Activated CD4-positive, alpha-beta T cell treated with anti-CD3 and anti-CD28 coated beads for 36 hours (primary cell): ENCODE measurements around the gene ELMO1. TPM values are rescaled to one million over a fixed set of nuclear protein-coding genes. Genes with fewer than 3 reads are reported as not detected.
"Not testable (repeated sequence)": the region's sequence is repeated elsewhere in the genome, so short reads cannot be mapped to it uniquely, and the experiment has no call there.

Source experiments
- ATAC-seq: fragments of 200-7000 bp; cut with Tn5 transposase; one replicate; pipeline ENCODE4 v1.10.0; 2021; ENCODE audit warnings: mild to moderate bottlenecking, moderate library complexity
- CTCF ChIA-PET: fragments of 350-600 bp; sonication (Branson Sonifier 250); formaldehyde crosslinking; loops from one replicate; lab custom pipeline; 2021; ENCODE audit warnings: antibody characterized with exemption; lab: Charles Lee
- POLR2A ChIA-PET: fragments of 350-600 bp; sonication (Branson Sonifier 250); formaldehyde crosslinking; loops from one replicate; lab custom pipeline; 2021; ENCODE audit warnings: antibody characterized with exemption, inconsistent platforms; lab: Charles Lee
- DNase-seq: peaks from one replicate; pipeline ENCODE4 v3.0.0-alpha.2; 2020
- H3K27ac Mint-ChIP-seq: one replicate; pipeline ENCODE4 v1.8.0; 2021; ENCODE audit warnings: mixed read lengths
- H3K27me3 Mint-ChIP-seq: one replicate; pipeline ENCODE4 v1.8.0; 2021; ENCODE audit warnings: mixed read lengths
- H3K36me3 Mint-ChIP-seq: one replicate; pipeline ENCODE4 v1.8.0; 2021; ENCODE audit warnings: low read depth, mixed read lengths
- H3K4me1 Mint-ChIP-seq: one replicate; pipeline ENCODE4 v1.8.0; 2021; ENCODE audit warnings: mixed read lengths
- H3K4me3 Mint-ChIP-seq: one replicate; pipeline ENCODE4 v1.8.0; 2021; ENCODE audit warnings: mild to moderate bottlenecking, moderate library complexity, mixed read lengths
- H3K9me3 Mint-ChIP-seq: one replicate; pipeline ENCODE4 v1.8.0; 2021; ENCODE audit warnings: low read depth, mixed read lengths
- intact Hi-C, 2 experiments: fragments of 100-400 bp; cut with DNase I in 1 of 2; cut with micrococcal nuclease in 1 of 2; formaldehyde crosslinking; loops; one replicate each; pipeline versions ENCODE4 v1.14.2 to v1.15.1; 2022 to 2024; cut with DNase I, micrococcal nuclease
- total RNA-seq, 2 experiments: library from RNA; stranded (reverse); gene quantifications; one replicate each; pipeline ENCODE4 v1.2.3, GENCODE V29; 2021

Gene ELMO1
- total RNA-seq, 2 experiments from 2014 or later, result 96.2 to 173 TPM

DNA sequence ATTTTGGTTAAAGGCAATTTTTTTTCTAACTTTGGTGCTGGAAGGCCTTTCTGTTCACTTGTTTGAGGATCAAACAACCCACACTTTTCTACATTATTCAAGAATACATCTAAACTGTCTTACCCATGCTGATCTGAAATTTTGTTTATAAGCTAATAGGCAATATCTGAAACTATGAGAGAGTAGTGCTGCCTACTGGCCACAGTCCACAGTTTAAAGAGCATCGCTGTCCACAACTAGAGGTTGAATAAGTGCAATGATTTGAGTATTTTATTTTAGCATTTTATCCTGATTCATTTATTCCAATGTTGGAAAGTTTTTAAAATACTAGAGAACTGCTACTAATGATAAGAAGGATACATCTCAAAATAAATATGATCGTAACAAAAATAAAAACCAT is 306.9 kb downstream of the ELMO1 start:
- Mint-ChIP-seq H3K36me3 (peaks cover 58% of the 10 kb centered on the region), H3K9me3 (peaks cover 24% of the 10 kb centered on the region), H3K4me3 (no peak overlapping the region), H3K27ac (no peak overlapping the region), H3K4me1 (peaks cover 3% of the 10 kb centered on the region), H3K27me3 (no peaks in the 10 kb centered on the region)
- intact Hi-C loops, result no loop called here
- no peak for ATAC-seq
- DNase-seq, result no peak
- ChIA-PET CTCF (interaction anchor here (1.0 kb wide), 1 partner anchor 464 kb away, joined by 3 read pairs; no protein-coding TSS in a partner anchor), POLR2A (no interaction called here)

DNA sequence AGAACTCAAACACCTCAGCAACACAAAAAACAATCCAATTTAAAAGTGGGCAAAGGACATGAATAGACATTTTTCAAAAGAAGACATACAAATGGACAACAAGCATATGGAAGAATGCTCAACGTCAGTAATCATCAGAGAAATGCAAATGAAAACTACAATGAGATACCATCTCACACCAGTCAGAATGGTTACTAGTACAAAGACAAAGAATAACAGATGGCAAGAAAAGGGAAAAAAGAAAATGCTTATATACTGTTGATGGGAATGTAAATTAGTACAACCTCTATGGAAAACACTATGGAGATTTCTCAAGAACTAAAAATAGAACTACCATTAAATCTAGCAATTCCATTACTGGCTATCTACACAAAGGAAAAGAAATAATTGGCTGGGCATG is 314.8 kb downstream of the ELMO1 start:
- ATAC-seq, intact Hi-C loops, H3K27me3 Mint-ChIP-seq, CTCF ChIA-PET, H3K27ac Mint-ChIP-seq, H3K9me3 Mint-ChIP-seq, H3K4me1 Mint-ChIP-seq, POLR2A ChIA-PET, DNase-seq, H3K4me3 Mint-ChIP-seq: not testable (repeated sequence)
- H3K36me3 Mint-ChIP-seq, result peaks cover 72% of the 10 kb centered on the region

DNA sequence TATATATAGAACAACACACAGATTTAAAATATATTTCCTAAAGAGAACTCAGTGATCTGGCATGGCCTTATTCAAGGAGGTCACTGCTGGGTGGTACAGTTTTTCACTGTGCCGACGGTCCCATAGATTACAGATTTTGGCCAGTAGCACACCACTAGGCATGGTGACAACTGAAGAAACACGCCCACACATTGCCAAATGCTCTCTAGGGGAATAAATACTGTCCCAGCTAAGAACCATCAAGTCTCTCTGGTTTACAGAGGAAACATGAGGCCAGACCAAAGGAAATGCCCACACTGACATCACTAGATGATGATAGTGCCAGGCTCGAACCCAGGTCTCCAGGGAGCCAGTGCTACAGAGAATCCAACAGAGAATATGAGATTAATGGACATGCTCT is 316.8 kb downstream of the ELMO1 start:
- Mint-ChIP-seq H3K27me3 (no peaks in the 10 kb centered on the region), H3K36me3 (peaks cover 74% of the 10 kb centered on the region), H3K4me3 (no peak overlapping the region), H3K27ac (no peak overlapping the region), H3K4me1 (peaks cover 2% of the 10 kb centered on the region), H3K9me3 (peaks cover 2% of the 10 kb centered on the region)
- ATAC-seq (no peak), DNase-seq (no peak)
- CTCF ChIA-PET, result no interaction called here
- POLR2A ChIA-PET, result no interaction called here
- intact Hi-C loops, result no loop called here

DNA sequence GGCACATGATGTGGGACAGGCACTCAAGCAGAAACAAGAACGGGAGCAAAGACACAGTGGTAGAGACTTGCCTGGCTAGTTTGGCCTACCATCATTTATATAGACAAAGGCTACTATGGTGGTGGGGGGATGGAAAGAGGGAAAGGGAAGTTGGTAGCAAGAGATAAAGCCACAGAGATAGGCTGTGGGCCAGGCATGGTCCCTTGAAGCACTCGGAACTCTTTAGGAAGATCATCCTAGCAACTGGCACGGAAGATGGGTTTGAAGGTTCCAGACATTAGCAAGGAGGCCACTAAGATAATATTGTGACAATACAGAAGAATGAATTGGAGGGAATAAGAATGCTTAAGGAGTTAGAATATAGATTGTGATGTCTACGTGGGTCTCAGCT is 319.6 kb downstream of the ELMO1 start:
- no peaks in the 10 kb centered on the region for H3K27me3 Mint-ChIP-seq
- H3K36me3 Mint-ChIP-seq, result peaks cover 78% of the 10 kb centered on the region
- H3K9me3 Mint-ChIP-seq, result peaks cover 2% of the 10 kb centered on the region
- CTCF ChIA-PET, result no interaction called here
- no peak for ATAC-seq
- peaks cover 2% of the 10 kb centered on the region for H3K4me1 Mint-ChIP-seq
- H3K27ac Mint-ChIP-seq, result no peak overlapping the region
- POLR2A ChIA-PET, result no interaction called here
- intact Hi-C loops, result no loop called here
- DNase-seq, result no peak
- H3K4me3 Mint-ChIP-seq, result no peak overlapping the region

DNA sequence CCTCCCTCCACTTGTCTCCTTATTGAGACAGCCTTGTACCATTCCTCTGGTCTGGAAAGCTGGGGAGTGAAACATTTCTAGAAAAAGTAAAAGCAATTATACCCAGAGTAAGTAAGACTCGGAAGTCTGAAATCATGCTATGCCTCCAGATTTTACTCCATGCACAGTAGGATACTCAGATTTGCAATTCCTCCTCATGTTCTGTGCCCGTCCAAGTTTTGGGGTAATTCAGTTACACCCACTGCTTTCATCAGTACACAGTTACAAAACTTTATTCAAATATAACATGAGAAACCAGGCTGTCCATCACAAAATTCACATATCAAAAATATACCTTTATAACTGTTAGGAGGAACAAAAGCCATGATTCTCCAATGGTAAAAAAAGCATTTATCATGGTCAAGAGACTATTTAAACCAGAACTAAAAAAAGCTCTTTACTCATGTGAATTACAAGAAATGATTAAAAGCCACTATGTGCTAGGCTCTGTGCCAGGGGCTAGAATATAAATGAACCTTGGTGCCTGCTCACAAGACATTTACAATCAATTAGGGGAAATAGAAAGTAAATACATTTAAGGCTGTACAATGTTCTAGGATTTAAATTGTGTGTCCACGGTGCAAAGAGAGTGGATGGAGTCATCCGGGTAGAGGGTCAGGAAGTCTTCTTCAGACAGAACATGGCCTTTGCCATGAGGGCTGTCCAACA is 320.2 kb downstream of the ELMO1 start:
- ATAC-seq (no peak), DNase-seq (no peak)
- intact Hi-C loops, result no loop called here
- Mint-ChIP-seq H3K4me1 (peaks cover 6% of the 10 kb centered on the region), H3K36me3 (peaks cover 76% of the 10 kb centered on the region), H3K27ac (no peak overlapping the region), H3K4me3 (no peak overlapping the region), H3K9me3 (peaks cover 2% of the 10 kb centered on the region), H3K27me3 (no peaks in the 10 kb centered on the region)
- ChIA-PET CTCF (no interaction called here), POLR2A (no interaction called here)

DNA sequence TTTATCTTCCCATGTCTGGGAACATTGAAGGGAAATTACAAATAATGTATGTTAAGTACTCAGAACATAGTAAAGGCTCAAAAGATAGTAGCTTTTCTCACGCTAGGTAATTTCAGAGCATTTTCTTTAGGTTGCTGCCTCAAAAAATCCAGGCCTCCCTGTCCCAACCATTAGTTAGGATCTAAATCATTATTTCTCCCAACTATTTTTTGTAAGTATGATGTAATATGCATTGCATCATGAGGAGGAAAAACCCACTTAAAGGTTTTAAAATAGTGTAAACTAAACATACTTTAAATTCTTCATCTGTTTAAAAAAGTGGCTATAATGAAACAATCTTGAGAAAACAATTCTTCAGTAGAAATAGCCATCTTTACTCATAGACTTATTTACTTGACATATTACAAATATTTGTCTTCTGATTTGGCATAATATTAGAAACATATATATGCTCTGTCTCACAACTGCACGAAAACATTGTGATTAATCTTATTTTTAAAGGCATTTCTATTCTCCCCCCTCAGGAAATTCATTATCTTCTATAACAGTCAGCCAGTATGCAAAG is 329.3 kb downstream of the ELMO1 start:
- Mint-ChIP-seq H3K4me3 (no peak overlapping the region), H3K27ac (no peak overlapping the region), H3K27me3 (no peaks in the 10 kb centered on the region), H3K36me3 (peaks cover 38% of the 10 kb centered on the region), H3K4me1 (peaks cover 67% of the 10 kb centered on the region), H3K9me3 (peaks cover 3% of the 10 kb centered on the region)
- ChIA-PET CTCF (no interaction called here), POLR2A (no interaction called here)
- intact Hi-C loops, result no loop called here
- DNase-seq (no peak), ATAC-seq (no peak)

DNA sequence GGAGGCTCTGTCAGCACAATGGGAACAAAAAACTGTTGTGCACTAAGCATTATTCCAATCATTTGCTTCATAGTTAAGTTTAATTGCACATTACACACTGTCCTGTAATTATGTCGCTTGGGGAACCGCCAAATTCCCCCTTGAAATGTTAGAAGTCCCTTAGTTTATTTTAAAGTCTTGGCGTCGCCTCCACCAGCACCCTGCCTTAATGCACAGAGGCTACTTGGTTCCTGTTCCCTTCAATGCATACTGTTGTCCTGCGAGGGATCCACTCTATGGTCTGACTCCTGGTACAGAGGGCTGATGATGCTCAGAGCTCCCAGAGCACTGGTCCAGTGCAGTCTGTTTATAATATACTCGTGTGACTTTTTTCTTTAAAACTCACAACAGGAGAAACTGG is 330.7 kb downstream of the ELMO1 start:
- ChIA-PET CTCF (interaction anchor here (0.6 to 1.2 kb wide), 2 partner anchors 157 to 629 kb away, joined by 3 to 4 read pairs; no protein-coding TSS in a partner anchor), POLR2A (no interaction called here)
- no peak overlapping the region for H3K4me3 Mint-ChIP-seq
- peaks cover 71% of the 10 kb centered on the region for H3K4me1 Mint-ChIP-seq
- H3K36me3 Mint-ChIP-seq, result peaks cover 35% of the 10 kb centered on the region
- H3K27ac Mint-ChIP-seq, result no peak overlapping the region
- intact Hi-C loops, result no loop called here
- no peaks in the 10 kb centered on the region for H3K27me3 Mint-ChIP-seq
- DNase-seq (no peak), ATAC-seq (no peak)
- H3K9me3 Mint-ChIP-seq, result peaks cover 3% of the 10 kb centered on the region

DNA sequence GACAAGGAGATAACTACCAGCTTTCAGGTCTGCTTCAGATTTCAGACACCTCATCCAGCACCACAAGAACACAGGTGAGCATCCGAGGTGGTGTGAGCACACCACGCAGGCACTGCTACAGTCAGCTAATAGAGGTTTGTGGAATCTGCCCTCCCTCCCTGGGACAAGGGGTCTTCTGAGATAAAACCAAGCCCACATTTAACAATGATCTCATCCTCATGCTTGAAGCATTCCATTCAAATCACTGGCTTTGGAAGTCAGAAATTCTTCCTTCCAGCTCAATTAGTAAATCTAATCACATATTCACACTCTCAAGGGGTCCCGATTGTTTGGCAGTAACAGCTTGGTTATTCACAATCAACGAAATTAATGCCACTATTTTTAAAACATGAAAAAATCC is 331.4 kb downstream of the ELMO1 start:
- Mint-ChIP-seq H3K36me3 (peaks cover 32% of the 10 kb centered on the region), H3K4me1 (peaks cover 65% of the 10 kb centered on the region), H3K27ac (no peak overlapping the region), H3K9me3 (peaks cover 3% of the 10 kb centered on the region), H3K4me3 (no peak overlapping the region), H3K27me3 (no peaks in the 10 kb centered on the region)
- ChIA-PET POLR2A (no interaction called here), CTCF (interaction anchor here (0.6 to 1.5 kb wide), 3 partner anchors 65 to 628 kb away, joined by 3 to 4 read pairs (median 4); no protein-coding TSS in a partner anchor)
- DNase-seq, result no peak
- ATAC-seq, result no peak
- intact Hi-C loops, result no loop called here

DNA sequence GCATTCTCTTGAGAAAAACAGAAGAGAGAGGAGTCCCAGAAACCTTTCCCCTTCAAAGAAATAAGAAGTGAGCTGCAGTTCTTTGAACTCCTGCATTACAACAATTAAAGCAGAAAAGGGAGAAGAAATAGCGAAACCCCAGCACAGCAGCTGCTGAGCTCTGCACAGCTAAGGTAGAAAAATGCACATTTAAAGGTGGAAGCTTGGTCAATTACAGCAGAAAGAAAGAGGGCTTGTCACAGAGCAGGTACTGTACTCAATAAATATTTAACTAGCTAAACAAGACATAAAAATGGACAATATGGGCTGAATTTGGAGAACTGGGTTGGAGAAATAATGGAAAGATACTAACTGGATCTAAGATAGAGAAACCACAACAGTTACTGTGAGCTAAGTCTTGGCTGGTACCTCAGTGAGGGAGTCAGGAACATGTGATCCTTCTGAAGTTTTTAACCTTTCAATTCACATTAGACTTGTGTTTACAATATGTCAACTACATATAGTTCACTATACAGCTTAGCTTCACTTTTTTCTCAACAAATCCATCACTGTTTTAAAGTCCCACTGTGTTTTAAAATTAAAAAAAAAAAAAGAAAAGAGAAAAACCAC is 332.5 kb downstream of the ELMO1 start:
- ChIA-PET POLR2A (no interaction called here), CTCF (interaction anchor here (1.5 kb wide), 1 partner anchor 66 kb away, joined by 4 read pairs; no protein-coding TSS in a partner anchor)
- Mint-ChIP-seq H3K4me1 (peaks cover 61% of the 10 kb centered on the region), H3K4me3 (no peak overlapping the region), H3K9me3 (no peaks in the 10 kb centered on the region), H3K36me3 (peaks cover 26% of the 10 kb centered on the region), H3K27ac (peak overlapping the region; percentile 64), H3K27me3 (no peaks in the 10 kb centered on the region)
- intact Hi-C loops, result no loop called here
- no peak for DNase-seq
- no peak for ATAC-seq

DNA sequence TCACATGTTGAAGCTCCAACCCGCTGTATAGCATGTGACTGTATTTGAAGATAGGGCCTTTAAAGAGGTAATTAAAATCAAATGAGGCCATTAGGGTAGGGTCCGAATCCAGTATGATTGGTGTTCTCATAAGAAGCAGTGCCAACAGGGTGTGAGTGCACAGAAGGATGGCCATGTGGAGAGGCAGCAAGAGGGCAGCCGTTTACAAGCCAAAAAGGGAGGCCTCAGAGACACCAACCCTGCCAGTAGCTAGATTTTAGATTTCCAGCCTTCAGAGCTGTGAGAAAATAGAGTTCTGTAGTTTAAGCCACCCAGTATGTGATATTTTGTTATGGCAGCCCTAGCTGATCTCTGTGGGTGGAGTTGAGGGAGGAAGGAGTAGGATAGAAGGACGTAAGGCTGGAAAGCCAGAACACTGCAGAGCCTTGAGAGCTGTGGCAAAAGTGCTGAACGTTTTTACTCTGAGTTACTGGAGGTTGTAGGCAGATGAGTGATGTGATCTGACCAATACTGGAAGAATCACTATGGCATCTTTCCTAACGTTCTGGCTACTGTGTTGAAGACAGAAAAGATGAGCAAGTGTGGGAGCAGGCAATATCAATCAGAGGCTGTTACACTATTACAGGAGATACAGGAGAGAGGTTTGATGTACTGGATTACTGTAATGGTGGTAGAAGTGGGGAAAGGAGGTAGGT is 334.9 kb downstream of the ELMO1 start:
- Mint-ChIP-seq H3K4me3 (no peak overlapping the region), H3K4me1 (peaks cover 67% of the 10 kb centered on the region), H3K36me3 (peaks cover 21% of the 10 kb centered on the region), H3K27ac (peak overlapping the region; percentile 19), H3K9me3 (no peaks in the 10 kb centered on the region), H3K27me3 (no peaks in the 10 kb centered on the region)
- intact Hi-C loops, result no loop called here
- ATAC-seq (peak; percentile 92), DNase-seq (peak; percentile 18)
- CTCF ChIA-PET, result interaction anchor here (0.7 kb wide), 2 partner anchors 171 to 441 kb away, joined by 3 read pairs; no protein-coding TSS in a partner anchor
- POLR2A ChIA-PET, result no interaction called here

DNA sequence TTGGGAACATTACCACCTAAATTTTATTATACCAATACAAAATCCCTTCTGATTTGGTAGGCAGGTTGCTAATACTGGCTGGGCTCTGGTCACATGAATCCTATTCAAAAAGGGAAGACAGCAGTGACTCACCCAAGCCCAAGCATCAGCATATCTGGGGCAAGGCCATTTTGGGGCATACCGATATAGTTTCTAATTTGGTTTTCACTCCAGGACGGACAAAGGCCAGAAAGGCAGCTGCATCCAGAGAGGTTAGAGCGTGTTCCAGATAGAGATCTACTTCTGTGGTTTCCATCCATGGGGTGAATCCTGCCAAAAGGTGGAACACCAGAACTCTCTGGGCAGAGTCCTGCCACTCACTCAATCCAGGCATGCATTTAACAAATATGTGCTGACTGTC is 335.8 kb downstream of the ELMO1 start:
- peaks cover 69% of the 10 kb centered on the region for H3K4me1 Mint-ChIP-seq
- intact Hi-C loops, result no loop called here
- H3K4me3 Mint-ChIP-seq, result no peak overlapping the region
- peaks cover 28% of the 10 kb centered on the region for H3K36me3 Mint-ChIP-seq
- no peak for ATAC-seq
- DNase-seq, result no peak
- POLR2A ChIA-PET, result no interaction called here
- no peaks in the 10 kb centered on the region for H3K27me3 Mint-ChIP-seq
- CTCF ChIA-PET, result no interaction called here
- H3K27ac Mint-ChIP-seq, result peak overlapping the region; percentile 27
- H3K9me3 Mint-ChIP-seq, result no peaks in the 10 kb centered on the region
